22Rv1 (cell line): ENCODE measurements around the gene LASP1NB.

Experiments
- H3K27ac ChIP-seq: fragments of 450-650 bp; 2 replicates; pipeline ENCODE4 v1.5.1; 2017
- CTCF ChIP-seq: fragments of 450-650 bp; IDR thresholded peaks from 2 replicates; pipeline ENCODE4 v1.5.1; 2017; ENCODE audit warnings: mild to moderate bottlenecking
- ZFX ChIP-seq: fragments of 450-650 bp; IDR thresholded peaks from 2 replicates; pipeline ENCODE4 v1.6.1; 2017; ENCODE audit warnings: antibody characterized with exemption, borderline replicate concordance

The LASP1NB gene

GRCh38 chr17:38958326-38958725 is 32.9 kb downstream of the LASP1NB start:
- no peak overlapping the region for H3K27ac ChIP-seq
- no peak for TF ChIP-seq ZFX
- no peak for TF ChIP-seq CTCF

- no peak overlapping the region for H3K27ac ChIP-seq
- TF ChIP-seq CTCF = no peak
- no peak for TF ChIP-seq ZFX
Observed at GRCh38 chr17:38958756-38959155, 33.3 kb downstream of the LASP1NB start.

GRCh38 chr17:38959508-38959907 is 34.1 kb downstream of the LASP1NB start:
- no peak overlapping the region for H3K27ac ChIP-seq
- no peak for TF ChIP-seq CTCF
- no peak for TF ChIP-seq ZFX

- TF ChIP-seq CTCF = no peak
- TF ChIP-seq ZFX = no peak
- H3K27ac ChIP-seq = no peak overlapping the region
Observed at GRCh38 chr17:38960402-38960801, 35.0 kb downstream of the LASP1NB start.

GRCh38 chr17:38961413-38961812 is 36.0 kb downstream of the LASP1NB start:
- H3K27ac ChIP-seq = no peak overlapping the region
- no peak for TF ChIP-seq CTCF
- TF ChIP-seq ZFX = no peak

GRCh38 chr17:38967290-38967738 is 41.9 kb downstream of the LASP1NB start, which contains the start of gene FBXO47:
FBXO47 (minus strand) TSS chr17:38967403; CDS start chr17:38963025, 4,378 bp downstream.
- no peak within 1 kb of the TSS for H3K27ac ChIP-seq

GRCh38 chr17:38969281-38969680 is 43.9 kb downstream of the LASP1NB start:
- H3K27ac ChIP-seq = no peak overlapping the region
- TF ChIP-seq CTCF (no peak), ZFX (no peak)

More at GRCh38 chr17:38967290-38967738, 41.9 kb downstream of the LASP1NB start, which contains the start of gene FBXO47:
- TF ChIP-seq CTCF (no peak), ZFX (no peak)
